T-cell (primary cell): ENCODE measurements around the gene MTR. TPM values are rescaled to one million over a fixed set of nuclear protein-coding genes. Genes with fewer than 3 reads are reported as not detected.

Source experiments
- ATAC-seq, 4 experiments: fragments of 200-7000 bp in 3 of 4; fragments of 150-1000 bp in 1 of 4; cut with Tn5 transposase; replicated peaks in 1 of 4; 1 replicate in 3 of 4; 2 replicates in 1 of 4; pipeline ENCODE4 v1.10.0; 2021; ENCODE audit warnings: moderate library complexity in 3 of 4, mild to moderate bottlenecking in 2 of 4, moderate number of reproducible peaks in 1 of 4
- CTCF ChIA-PET, 2 donors: fragments of 300-600 bp; sonication (Branson Sonifier 250); formaldehyde crosslinking; loops; one replicate each; lab custom pipeline; 2022; ENCODE audit warnings: antibody characterized with exemption in 2 of 2; lab: Charles Lee
- POLR2A ChIA-PET, 2 donors: fragments of 300-600 bp; sonication (Branson Sonifier 250); formaldehyde crosslinking; loops; one replicate each; lab custom pipeline; 2022; ENCODE audit warnings: antibody characterized with exemption in 2 of 2; lab: Charles Lee
- DNase-seq, 35 experiments: peaks; one replicate each; pipeline versions ENCODE4 v3.0.0 to v3.0.0-alpha.2; 2013 to 2023
- H3K27ac ChIP-seq: one replicate; pipeline ENCODE4 v1.5.1; 2013; ENCODE audit warnings: low read length
- H3K27me3 ChIP-seq, 2 experiments: replicated peaks in 1 of 2; 1 replicate in 1 of 2; 2 replicates in 1 of 2; pipeline versions ENCODE4 v1.6.1 to v1.7.0; 2013; ENCODE audit warnings: low read length in 1 of 2, mixed read lengths in 1 of 2; ENCODE audit not compliant: control insufficient read depth in 2 of 2, insufficient read depth in 2 of 2; ENCODE audit errors: extremely low read depth in 1 of 2
- H3K36me3 ChIP-seq, 2 donors: 1 replicate in 1 of 2; 2 replicates in 1 of 2; pipeline versions ENCODE4 v1.6.1 to v1.7.0; 2013; ENCODE audit warnings: low read length in 1 of 2; ENCODE audit not compliant: control insufficient read depth in 2 of 2, insufficient read depth in 1 of 2; ENCODE audit errors: extremely low read depth in 1 of 2
- H3K4me1 ChIP-seq, 2 experiments: 1 replicate in 1 of 2; 2 replicates in 1 of 2; pipeline versions ENCODE4 v1.6.1 to v1.7.0; 2013; ENCODE audit warnings: low read length in 2 of 2, mixed read lengths in 1 of 2; ENCODE audit not compliant: insufficient read depth in 2 of 2, control insufficient read depth in 1 of 2; ENCODE audit errors: extremely low read depth in 1 of 2
- H3K4me3 ChIP-seq, 2 donors: 1 replicate in 1 of 2; 2 replicates in 1 of 2; pipeline versions ENCODE4 v1.5.1 to v1.7.0; 2013; ENCODE audit warnings: mild to moderate bottlenecking in 2 of 2, low read length in 1 of 2, moderate library complexity in 1 of 2; ENCODE audit not compliant: control insufficient read depth in 1 of 2; ENCODE audit errors: extremely low read depth in 1 of 2
- H3K9me3 ChIP-seq: 2 replicates; pipeline ENCODE4 v1.7.0; 2013
- H3K27ac Mint-ChIP-seq, 2 donors: one replicate each; pipeline ENCODE4 v1.8.0; 2020 to 2021; ENCODE audit warnings: mild to moderate bottlenecking in 2 of 2, mixed read lengths in 2 of 2
- H3K27me3 Mint-ChIP-seq, 2 donors: one replicate each; pipeline ENCODE4 v1.8.0; 2021 to 2022; ENCODE audit warnings: mixed read lengths in 2 of 2
- H3K36me3 Mint-ChIP-seq: one replicate; pipeline ENCODE4 v1.8.0; 2021; ENCODE audit warnings: mixed read lengths
- H3K4me1 Mint-ChIP-seq, 3 donors: one replicate each; pipeline ENCODE4 v1.8.0; 2020 to 2022; ENCODE audit warnings: mixed read lengths in 3 of 3, mild to moderate bottlenecking in 1 of 3
- H3K4me3 Mint-ChIP-seq, 3 donors: one replicate each; pipeline ENCODE4 v1.8.0; 2020 to 2022; ENCODE audit warnings: mild to moderate bottlenecking in 3 of 3, mixed read lengths in 3 of 3, moderate library complexity in 3 of 3
- H3K9me3 Mint-ChIP-seq, 3 donors: one replicate each; pipeline ENCODE4 v1.8.0; 2020 to 2022; ENCODE audit warnings: mixed read lengths in 3 of 3
- WGBS: methylation state at CpG from one replicate; pipeline ENCODE4 v1.1.5; 2013; ENCODE audit warnings: missing lambda C conversion rate; ENCODE audit not compliant: insufficient coverage; 5-methylcytosine and 5-hydroxymethylcytosine counted together
- total RNA-seq, 35 experiments: library from RNA in 6 of 35; stranded (reverse) in 6 of 35; fragments of 120-200 nt in 1 of 35; gene quantifications; one replicate each; pipeline versions ENCODE4 v1.2.1 to v1.2.4 and lab custom pipeline; 2013 to 2026

MTR gene
- total RNA-seq, 5 donors from 2014 or later (not counting 1 experiment from before 2014, with no cell fraction given) = 49.8 to 61.5 (median 56.1) TPM

- Mint-ChIP-seq H3K4me1 (peaks cover 75 to 85% (median 83%) of the 10 kb centered on the region in 3 donors), H3K9me3 (no peaks in the 10 kb centered on the region), H3K36me3 (peaks cover 25% of the 10 kb centered on the region), H3K27ac (no peak overlapping the region), H3K4me3 (no peak overlapping the region), H3K27me3 (no peaks in the 10 kb centered on the region)
- DNase-seq = no peak
- Histone ChIP-seq H3K4me1 (peaks cover 7 to 12% of the 10 kb centered on the region in 2 experiments), H3K27ac (no peak overlapping the region), H3K4me3 (no peak overlapping the region), H3K36me3 (peaks cover 0 to 16% of the 10 kb centered on the region in 2 donors), H3K9me3 (no peaks in the 10 kb centered on the region), H3K27me3 (no peaks in the 10 kb centered on the region)
- ChIA-PET POLR2A (interaction anchor here in 1 of 2 donors (0.5 kb wide), 1 partner anchor 11 kb away, joined by 8 read pairs; no protein-coding TSS in a partner anchor), CTCF (interaction anchor here in 1 of 2 donors (0.9 kb wide), 1 partner anchor 41 kb away, joined by 7 read pairs; no protein-coding TSS in a partner anchor)
- ATAC-seq = no peak
These were observed 5.5 kb downstream of the MTR start for GRCh38 chr1:236800623-236801022.

GRCh38 chr1:236802264-236802663 is 7.2 kb downstream of the MTR start:
- ATAC-seq = no peak
- CTCF ChIA-PET = no interaction called here

DNA sequence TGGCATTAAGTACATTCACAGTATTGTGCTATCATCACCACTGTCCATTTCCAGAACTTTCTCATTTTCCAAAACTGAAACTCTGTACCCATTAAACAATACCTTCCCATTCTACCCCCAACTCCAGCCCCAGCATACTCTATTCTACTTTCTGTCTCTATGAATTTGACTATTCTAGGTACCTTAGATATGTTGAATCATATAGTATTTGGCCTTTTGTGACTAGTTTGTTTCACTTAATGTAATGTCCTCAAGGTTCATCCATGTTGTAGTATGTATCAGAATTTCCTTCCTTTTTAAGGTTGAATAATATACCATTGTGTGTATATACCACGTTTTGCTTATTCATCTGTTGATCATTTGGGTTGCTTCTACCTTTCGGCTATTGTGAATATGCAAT is 11.5 kb downstream of the MTR start:
- Histone ChIP-seq H3K9me3 (no peaks in the 10 kb centered on the region), H3K4me1 (no peaks in the 10 kb centered on the region), H3K27me3 (no peaks in the 10 kb centered on the region), H3K27ac (no peak overlapping the region), H3K4me3 (no peak overlapping the region), H3K36me3 (peaks cover 7 to 62% of the 10 kb centered on the region in 2 donors)
- no peaks in the 10 kb centered on the region for H3K27me3 Mint-ChIP-seq
- ATAC-seq (no peak), DNase-seq (no peak)
- ChIA-PET POLR2A (interaction anchor here in 1 of 2 donors (0.6 kb wide), 1 partner anchor 1465 kb away, joined by 3 read pairs; no protein-coding TSS in a partner anchor), CTCF (interaction anchor here in 1 of 2 donors (0.5 kb wide), 1 partner anchor 14 kb away, joined by 3 read pairs; no protein-coding TSS in a partner anchor)
- H3K36me3 Mint-ChIP-seq = peaks cover 61% of the 10 kb centered on the region
- WGBS = no CpG with 5 or more reads among the region's 2 CpGs
- no peak overlapping the region for H3K27ac Mint-ChIP-seq
- peaks cover 28 to 44% (median 31%) of the 10 kb centered on the region in 3 donors for H3K4me1 Mint-ChIP-seq
- H3K4me3 Mint-ChIP-seq = no peak overlapping the region
- H3K9me3 Mint-ChIP-seq = no peaks in the 10 kb centered on the region

More at GRCh38 chr1:236802264-236802663, 7.2 kb downstream of the MTR start:
- H3K36me3 Mint-ChIP-seq = peaks cover 35% of the 10 kb centered on the region
- no peaks in the 10 kb centered on the region for H3K9me3 Mint-ChIP-seq
- Histone ChIP-seq H3K27me3 (no peaks in the 10 kb centered on the region), H3K4me3 (no peak overlapping the region), H3K36me3 (peaks cover 3 to 27% of the 10 kb centered on the region in 2 donors), H3K27ac (no peak overlapping the region), H3K4me1 (peaks cover 2 to 8% of the 10 kb centered on the region in 2 experiments), H3K9me3 (no peaks in the 10 kb centered on the region)
- 80% methylated on average over 3 of the region's 3 CpGs for WGBS
- peak overlapping the region in 1 of 3 donors; percentile 1 for H3K4me3 Mint-ChIP-seq
- H3K27me3 Mint-ChIP-seq = no peaks in the 10 kb centered on the region
- no peak overlapping the region for H3K27ac Mint-ChIP-seq
- peaks cover 68 to 79% (median 69%) of the 10 kb centered on the region in 3 donors for H3K4me1 Mint-ChIP-seq
- POLR2A ChIA-PET = interaction anchor here in 1 of 2 donors (0.6 kb wide), 1 partner anchor 272 kb away, joined by 4 read pairs; no protein-coding TSS in a partner anchor
- no peak for DNase-seq

GRCh38 chr1:236808005-236808404 is 12.9 kb downstream of the MTR start:
- CTCF ChIA-PET = interaction anchor here in 1 of 2 donors (0.7 kb wide), 1 partner anchor 71 kb away, joined by 3 read pairs; no protein-coding TSS in a partner anchor
- POLR2A ChIA-PET = no interaction called here
- ATAC-seq (no peak), DNase-seq (no peak)
- no peaks in the 10 kb centered on the region for H3K27me3 Mint-ChIP-seq
- H3K4me1 ChIP-seq = no peaks in the 10 kb centered on the region
- H3K36me3 ChIP-seq = peaks cover 13 to 74% of the 10 kb centered on the region in 2 donors
- peaks cover 69% of the 10 kb centered on the region for H3K36me3 Mint-ChIP-seq
- peaks cover 15 to 30% (median 18%) of the 10 kb centered on the region in 3 donors for H3K4me1 Mint-ChIP-seq
- 100% methylated on average over 1 of the region's 2 CpGs for whole genome bisulfite sequencing
- no peaks in the 10 kb centered on the region for H3K9me3 ChIP-seq
- no peak overlapping the region for H3K4me3 Mint-ChIP-seq
- H3K27me3 ChIP-seq = no peaks in the 10 kb centered on the region
- H3K4me3 ChIP-seq = no peak overlapping the region
- H3K27ac ChIP-seq = no peak overlapping the region
- no peak overlapping the region for H3K27ac Mint-ChIP-seq
- no peaks in the 10 kb centered on the region for H3K9me3 Mint-ChIP-seq

GRCh38 chr1:236808564-236809130 is 13.6 kb downstream of the MTR start:
- no peak for ATAC-seq
- H3K9me3 Mint-ChIP-seq = no peaks in the 10 kb centered on the region
- no peak for DNase-seq
- H3K4me1 Mint-ChIP-seq = peaks cover 9 to 23% (median 12%) of the 10 kb centered on the region in 3 donors
- CTCF ChIA-PET = interaction anchor here in 1 of 2 donors (0.6 to 0.7 kb wide), 2 partner anchors 57 to 70 kb away, joined by 3 to 10 read pairs; no protein-coding TSS in a partner anchor
- no peak overlapping the region for H3K4me3 Mint-ChIP-seq
- peaks cover 68% of the 10 kb centered on the region for H3K36me3 Mint-ChIP-seq
- H3K36me3 ChIP-seq = peaks cover 13 to 76% of the 10 kb centered on the region in 2 donors
- no peak overlapping the region for H3K27ac Mint-ChIP-seq
- no peaks in the 10 kb centered on the region for H3K9me3 ChIP-seq
- WGBS = 100% methylated on average over 5 of the region's 8 CpGs
- no peaks in the 10 kb centered on the region for H3K27me3 ChIP-seq
- H3K4me1 ChIP-seq = no peaks in the 10 kb centered on the region
- no peak overlapping the region for H3K4me3 ChIP-seq
- H3K27me3 Mint-ChIP-seq = no peaks in the 10 kb centered on the region
- POLR2A ChIA-PET = no interaction called here
- no peak overlapping the region for H3K27ac ChIP-seq

DNA sequence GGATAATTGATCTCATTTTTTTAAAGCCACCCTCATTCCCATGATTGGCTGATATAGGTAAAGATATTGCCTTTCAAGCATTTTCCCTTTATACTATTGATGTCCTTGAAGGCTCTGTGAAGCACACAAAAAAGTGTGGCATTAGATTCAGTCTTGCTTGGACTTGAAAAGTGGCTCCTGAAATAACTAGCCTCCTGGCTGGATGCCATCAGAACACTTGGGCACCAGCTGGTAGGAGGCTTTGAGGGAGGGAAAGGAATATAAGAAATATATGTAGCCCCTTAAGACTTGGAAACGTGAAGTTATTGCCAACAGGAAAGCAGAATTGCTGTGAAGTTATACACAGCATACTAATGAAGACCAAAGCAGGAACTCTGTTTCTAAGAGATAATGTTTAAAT is 14.1 kb downstream of the MTR start:
- Mint-ChIP-seq H3K27ac (no peak overlapping the region), H3K27me3 (no peaks in the 10 kb centered on the region), H3K9me3 (no peaks in the 10 kb centered on the region), H3K4me1 (peaks cover 9 to 20% (median 12%) of the 10 kb centered on the region in 3 donors), H3K36me3 (peaks cover 73% of the 10 kb centered on the region), H3K4me3 (no peak overlapping the region)
- Histone ChIP-seq H3K9me3 (no peaks in the 10 kb centered on the region), H3K4me3 (no peak overlapping the region), H3K4me1 (no peaks in the 10 kb centered on the region), H3K36me3 (peaks cover 13 to 76% of the 10 kb centered on the region in 2 donors), H3K27ac (no peak overlapping the region), H3K27me3 (no peaks in the 10 kb centered on the region)
- no peak for DNase-seq
- ChIA-PET CTCF (interaction anchor here in 1 of 2 donors (0.6 kb wide), 1 partner anchor 58 kb away, joined by 10 read pairs; no protein-coding TSS in a partner anchor), POLR2A (no interaction called here)
- no peak for ATAC-seq
- WGBS = no CpG with 5 or more reads among the region's 1 CpG
